CD4-positive, alpha-beta T cell treated with Interleukin-6 for 4 hours (primary cell): ENCODE data around the gene ARL6IP6.
A peak's percentile ranks its signal among the peaks of the same experiment; 100 is the strongest.
"Not testable (repeated sequence)": the region's sequence is repeated elsewhere in the genome, so short reads cannot be mapped to it uniquely, and the experiment has no call there.

Experiments used
- DNase-seq: peaks from one replicate; pipeline ENCODE4 v3.0.0-alpha.2; 2020; ENCODE audit warnings: mixed read lengths

Gene ARL6IP6

DNA sequence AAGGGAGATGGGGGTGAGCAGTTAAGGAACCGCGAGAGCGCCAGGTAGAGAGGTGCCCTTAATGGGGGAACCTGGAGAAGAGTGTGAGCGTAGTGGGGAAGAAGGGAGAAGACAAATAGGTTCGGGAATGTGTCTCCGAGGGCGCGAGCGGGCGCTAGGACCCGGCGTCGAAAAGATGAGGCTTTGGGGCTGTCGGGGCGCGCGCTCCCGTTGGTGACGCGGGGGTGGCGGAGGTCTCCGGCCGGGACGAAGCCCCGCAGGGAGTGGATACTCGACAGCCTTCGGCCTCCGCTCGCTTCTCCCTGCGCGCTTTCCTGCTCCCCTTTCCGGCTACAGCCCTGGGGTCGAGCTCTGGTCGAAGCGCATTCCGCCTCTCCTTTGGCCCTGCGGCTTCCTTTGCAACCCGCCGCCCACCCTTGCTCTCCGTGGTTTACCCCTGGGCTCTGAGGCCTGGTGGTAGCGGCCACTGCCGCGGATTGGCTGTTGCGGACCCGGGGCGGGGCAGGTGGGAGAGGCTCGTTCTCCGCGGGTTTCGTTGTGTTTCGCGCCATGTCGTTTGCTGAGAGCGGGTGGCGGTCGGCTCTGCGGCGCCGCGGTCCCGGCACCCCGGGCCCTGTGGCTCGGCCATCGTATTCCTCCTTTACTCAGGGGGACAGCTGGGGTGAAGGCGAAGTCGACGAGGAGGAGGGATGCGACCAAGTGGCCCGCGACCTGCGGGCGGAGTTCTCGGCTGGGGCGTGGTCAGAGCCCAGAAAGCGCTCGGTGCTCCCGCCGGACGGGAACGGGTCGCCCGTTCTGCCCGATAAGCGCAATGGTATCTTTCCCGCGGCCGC lies at the start of gene ARL6IP6:
ARL6IP6 (plus strand) TSS at position 545 of the 833 bp plus-strand sequence; CDS start at position 550, 5 bp downstream.
- DNase-seq: peak; percentile 92

DNA sequence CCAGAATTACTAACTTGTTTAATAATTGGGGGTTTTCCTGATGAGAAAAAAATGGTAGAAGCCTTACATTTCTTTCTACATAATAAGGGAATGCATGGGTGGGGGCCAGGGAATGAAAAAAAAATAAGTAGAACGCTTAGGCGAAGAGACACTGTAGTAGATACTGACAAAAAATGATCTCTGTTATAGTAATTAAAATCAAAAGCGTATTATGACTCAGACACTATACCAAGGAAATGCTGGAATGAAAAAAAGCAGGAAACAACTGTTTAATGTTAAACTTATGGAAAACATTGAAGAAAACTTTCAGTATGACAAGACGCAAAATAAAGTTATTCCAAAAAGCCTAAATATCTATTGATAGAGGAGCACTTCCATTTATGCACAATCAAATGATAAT lies 44.1 kb upstream of the ARL6IP6 start:
- no peak for DNase-seq

DNA sequence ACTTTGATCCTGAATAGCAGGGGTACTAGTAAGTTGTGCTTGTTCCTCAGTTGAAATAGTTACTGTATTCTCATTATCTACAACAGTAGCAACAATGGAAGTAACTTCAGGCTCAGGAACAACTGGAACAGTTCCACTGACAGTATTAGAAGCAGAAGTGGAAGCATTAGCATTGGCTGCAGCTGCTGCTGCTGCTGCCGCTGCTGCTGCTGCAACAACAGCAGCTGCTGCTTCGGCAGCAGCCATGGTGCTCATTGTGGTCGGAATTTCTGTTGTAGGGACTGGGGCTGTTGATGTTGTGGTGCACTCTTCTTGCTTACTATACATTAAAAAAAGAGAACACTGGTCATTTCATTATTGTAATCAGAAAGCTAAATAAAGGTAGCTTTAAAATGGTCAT lies 42.0 kb upstream of the ARL6IP6 start:
- DNase-seq: no peak

DNA sequence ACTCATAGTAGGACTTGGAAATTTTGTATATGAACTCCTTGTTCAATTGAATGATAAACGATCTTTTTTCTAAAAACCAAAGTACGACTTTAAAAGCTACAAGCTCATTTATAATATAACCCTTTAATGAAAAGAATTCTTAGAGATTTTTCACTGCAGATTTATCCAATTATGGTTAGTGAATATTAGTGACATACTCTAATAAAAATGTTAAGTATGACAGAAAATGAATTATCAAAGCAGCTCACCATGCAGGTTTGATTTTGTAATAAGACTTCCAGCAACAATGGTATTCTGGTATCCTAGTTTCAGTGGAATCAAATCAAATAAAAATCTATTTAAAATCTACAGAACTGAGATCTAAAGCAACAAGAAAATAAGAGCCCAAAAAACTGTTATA lies 39.6 kb upstream of the ARL6IP6 start:
- DNase-seq: no peak

DNA sequence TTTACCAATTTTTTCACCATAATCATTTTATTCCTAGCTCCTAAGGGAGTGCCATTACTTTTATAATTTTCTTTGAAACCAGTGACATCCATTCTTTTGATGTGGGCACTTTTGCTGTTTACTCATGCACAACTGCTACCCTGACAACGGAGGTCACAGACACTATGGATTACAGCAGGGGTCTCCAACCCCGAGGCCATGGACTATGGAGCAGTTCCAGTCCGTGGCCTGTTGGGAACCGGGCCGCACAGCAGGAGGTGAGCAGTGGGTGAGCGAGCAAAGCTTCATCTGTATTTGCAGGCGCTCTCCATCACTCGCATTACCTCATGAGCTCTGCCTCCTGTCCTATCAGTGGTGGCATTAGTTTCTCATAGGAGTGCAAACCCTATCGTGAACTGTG lies 35.8 kb upstream of the ARL6IP6 start:
- no peak for DNase-seq

DNA sequence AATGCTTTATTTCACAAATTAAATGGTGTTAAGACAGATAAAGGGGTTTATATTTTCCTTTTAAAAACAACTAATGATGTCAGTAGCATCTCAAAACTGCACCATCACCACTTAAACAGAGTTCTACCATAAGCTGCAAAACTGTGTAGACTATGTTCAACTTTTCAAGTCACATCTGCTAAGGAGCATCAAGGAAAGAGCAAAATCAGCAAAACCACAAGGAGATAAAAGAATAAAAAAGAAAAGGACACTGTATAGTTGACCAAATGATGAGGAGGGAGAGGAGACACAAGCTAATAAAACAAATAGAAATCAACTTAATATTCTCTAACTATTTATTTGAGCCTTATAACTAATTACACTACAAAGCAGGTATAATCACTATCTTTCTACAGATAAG lies 35.0 kb upstream of the ARL6IP6 start:
- DNase-seq: no peak

DNA sequence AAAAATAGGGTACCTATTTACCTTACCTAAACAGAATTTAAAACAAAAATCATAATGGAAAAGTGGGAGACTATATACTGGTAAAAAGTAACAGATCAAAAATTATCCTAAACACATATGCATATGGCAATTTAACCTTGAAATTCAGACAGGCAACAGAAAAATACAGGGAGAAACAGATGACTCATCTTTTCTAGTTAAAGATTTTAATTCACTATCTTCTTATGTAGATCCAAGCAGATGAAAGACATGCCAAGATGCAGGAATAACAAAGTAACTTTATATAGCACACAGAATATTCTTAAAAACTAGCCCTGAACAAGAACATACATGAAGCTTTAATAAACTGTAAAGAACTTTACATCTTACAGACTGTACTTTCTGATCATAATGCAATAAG lies 32.1 kb upstream of the ARL6IP6 start:
- DNase-seq: no peak

DNA sequence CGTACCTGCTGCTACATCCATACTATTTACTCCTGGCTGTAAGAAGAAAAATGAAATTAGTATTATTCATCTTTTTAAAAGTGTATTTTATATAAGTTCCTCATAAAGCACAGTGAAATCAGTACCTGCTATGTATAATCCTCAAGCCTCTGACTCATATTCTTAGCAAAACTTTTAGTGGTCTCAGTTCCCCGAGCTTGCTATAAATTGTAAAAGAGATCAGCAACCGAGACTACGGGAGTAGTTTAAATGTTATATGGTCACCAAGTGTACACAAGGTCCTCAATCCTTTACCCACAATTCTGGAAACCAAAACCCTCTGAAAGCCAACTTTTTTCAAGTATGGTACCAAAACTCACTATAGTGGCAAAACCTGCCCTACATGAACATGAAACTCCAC lies 25.4 kb upstream of the ARL6IP6 start:
- no peak for DNase-seq

DNA sequence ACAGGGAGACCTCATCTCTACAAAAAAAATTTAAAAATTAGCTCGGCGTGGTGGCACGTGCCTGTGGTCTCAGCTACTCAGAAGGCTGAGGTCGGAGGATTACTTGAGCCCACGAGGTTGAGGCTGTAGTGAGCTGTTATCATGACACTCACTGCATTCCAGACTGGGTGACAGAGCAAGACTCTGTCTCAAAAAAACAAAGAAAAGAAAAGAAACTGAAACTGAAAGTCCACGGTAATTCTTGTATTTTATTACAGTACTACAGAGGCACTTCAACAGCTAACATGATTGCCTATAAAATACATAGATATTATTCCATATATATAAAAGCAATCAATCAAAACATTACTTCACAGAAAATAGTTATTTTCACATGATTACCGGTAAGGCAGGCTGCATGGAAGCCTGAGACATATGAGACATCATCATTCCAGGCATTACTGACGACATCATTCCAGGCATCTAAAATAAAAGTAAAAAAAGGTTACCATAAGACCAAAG lies 24.2 kb upstream of the ARL6IP6 start:
- DNase-seq: peak; percentile 35

DNA sequence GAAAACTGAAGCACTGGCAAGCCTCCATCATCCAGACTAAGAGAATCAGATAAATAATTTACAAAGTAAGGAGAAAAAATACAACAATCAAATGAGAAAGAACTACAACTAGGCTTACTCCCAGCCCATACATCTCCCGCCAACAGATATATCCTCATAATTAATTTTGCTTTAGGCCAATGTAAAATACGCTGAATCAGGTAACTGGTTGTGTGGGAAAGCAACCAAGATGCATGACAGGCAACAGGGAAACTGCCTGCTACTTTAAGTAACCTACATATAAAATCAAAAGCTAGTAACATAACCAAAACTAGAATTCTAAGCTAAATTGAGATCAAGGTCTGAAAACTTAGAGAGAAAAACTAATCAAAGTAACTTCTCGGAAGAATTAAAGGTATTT lies 22.7 kb upstream of the ARL6IP6 start:
- DNase-seq: no peak

DNA sequence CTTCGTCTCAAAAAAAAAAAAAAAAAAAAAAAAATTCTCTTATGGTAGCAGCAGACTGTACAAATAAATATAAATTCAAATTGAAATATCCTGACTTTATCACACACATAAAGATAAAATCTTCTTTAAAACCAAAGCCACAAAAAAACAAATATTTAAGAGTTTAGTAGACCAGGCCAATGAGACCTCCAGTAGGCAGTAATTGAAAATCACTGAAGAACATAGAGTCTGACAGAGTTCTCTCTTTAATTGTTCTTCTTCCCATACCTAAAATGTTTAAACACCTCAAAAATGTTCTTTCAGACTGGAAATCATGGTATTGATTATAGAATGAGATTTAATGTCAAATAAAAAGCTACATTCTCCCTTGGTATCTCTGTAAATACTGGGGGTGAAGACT lies 21.9 kb upstream of the ARL6IP6 start:
- no peak for DNase-seq

DNA sequence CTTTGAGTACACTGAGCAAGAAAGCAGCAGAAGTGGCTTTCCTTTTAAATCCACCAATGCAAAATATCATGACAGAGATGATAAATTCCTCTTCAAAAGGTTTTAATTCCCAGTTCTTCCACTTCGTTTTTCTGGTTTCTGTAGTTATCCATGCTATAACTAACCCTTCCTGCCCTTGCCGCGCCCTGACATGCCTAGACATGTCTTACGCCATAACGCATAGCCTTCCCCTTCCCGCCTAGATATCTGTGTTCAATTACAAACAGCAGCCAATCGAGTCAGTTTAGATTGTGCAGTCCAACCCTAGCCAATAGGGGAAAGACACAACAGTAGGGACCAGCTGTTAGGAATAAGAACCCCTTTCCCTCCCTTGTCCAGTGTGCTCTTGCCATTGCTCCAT lies 17.2 kb upstream of the ARL6IP6 start:
- DNase-seq: no peak

DNA sequence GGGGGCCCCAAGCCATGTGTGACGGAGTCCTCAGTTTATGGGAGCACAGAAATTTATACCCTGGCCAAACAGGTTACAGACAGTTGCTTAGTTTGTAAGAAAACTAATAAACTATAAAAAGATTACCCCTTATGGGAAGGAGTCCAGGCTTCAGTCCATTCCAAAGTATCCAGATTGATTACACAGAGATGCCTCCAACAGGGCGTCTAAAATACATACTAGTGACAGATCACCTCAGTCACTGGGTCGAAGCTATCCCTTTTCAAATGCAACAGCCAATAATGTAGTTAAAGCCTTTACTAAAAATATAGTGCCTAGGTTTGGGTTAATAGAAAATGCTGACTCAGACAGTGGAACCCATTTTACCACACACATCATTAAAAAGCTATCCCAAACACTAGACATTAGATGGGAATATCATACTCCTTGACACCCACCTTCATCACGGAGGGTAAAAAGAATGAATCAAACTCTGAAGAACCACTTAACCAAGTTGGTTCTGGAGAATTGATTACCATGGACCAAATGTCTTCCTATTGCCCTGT lies 11.9 kb upstream of the ARL6IP6 start:
- DNase-seq: no peak

DNA sequence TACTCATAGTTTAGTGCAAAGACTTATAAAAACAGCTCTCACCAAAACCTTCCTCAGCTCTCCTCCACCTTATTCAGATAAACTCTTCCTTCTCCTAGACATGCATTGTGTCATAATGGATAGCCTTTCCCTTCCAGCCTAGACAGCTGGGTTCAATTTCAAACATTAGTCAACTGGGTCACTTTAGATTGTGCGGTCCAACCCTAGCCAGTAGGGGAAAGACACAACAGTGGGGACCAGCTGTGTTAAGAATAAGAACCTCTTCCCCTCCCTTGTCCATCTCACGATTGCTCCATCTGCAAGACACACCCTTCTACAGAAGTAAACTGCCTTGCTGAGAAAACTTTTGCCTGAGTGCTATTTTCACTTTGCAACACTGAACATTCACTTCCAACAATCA lies 9.7 kb upstream of the ARL6IP6 start:
- no peak for DNase-seq

DNA sequence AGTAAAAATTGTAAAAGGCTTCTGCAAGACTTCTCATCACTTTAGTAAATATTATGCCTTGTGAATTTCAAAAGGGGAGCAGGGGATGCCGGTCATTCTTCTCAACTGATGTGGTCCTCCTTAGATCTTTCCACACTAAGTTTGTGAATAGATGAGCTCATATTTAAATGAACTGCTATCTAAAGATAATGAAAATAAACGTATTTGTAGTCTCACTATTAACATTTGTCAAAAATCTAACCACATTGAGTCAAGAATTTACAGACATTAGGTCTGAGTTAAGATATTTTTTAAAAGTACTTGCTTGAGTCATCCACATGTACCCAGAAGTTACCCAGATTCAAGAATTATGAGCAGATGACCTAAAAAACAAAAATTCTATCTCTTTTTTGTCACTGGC lies 7.7 kb upstream of the ARL6IP6 start:
- no peak for DNase-seq

DNA sequence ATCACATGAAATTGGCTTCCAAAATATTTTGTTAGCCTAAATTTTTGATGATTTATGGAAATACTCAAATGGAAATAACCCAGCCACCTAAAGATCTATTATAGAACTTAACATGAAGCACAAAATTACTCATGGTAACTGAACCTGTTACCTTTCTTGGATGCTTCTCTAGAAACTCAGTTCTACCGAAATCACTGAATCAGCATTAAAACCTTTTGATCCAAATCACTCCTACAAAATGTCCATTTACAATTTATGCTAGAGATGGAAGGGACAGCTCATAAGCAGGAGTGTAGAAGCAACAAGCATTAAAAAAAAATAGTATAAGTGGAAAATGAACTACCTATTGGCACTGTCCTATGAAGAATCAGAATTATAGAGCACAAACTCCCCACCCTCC lies 3.3 kb upstream of the ARL6IP6 start:
- DNase-seq: no peak

DNA sequence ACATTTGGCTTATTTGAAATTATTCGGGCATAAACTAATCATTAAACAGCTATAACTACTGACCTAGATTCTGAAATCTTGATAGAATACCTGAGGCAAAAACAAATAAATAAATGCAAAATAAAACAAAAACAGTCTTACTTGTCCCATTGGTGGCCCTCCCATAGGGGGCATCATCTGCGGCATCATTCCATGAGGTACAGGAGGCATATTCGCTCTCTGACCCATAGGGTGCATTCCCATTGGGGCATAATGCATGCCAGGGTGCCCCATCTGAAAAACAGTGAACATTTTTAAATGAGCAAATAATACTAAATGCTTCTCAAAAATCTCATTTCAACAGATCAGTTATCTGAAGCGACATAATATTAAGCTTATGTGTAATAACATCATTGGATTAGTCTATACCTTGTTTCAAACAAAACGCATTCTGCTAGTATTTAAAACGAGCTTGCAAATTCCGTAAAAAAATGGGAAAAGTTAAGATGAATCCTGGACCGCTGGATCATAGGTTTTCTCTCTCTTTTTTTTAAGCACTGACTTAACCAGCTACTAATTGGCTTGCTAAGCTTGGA lies 2.5 kb upstream of the ARL6IP6 start:
- peak; percentile 12 for DNase-seq

DNA sequence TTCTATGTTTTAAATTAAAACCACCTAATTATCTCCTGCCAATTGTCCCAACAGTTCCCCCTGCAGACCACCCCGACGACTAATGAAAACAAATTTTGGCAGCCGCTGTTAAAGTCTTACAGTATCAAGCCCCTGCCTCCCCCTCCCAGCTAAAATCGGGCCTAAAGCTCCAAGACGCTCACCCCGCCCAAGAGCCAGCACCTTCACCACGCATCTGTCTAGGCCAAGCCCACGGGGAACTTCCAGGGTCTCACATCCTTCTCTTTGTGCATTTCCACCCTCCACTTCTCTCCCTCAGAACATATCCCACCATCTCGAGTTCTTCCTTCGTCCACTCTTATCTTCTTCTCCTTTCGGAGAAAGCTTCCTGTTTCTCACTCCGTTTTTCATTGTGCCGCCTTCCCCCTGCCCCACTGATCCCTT lies 1.6 kb upstream of the ARL6IP6 start:
- DNase-seq: peak; percentile 34

DNA sequence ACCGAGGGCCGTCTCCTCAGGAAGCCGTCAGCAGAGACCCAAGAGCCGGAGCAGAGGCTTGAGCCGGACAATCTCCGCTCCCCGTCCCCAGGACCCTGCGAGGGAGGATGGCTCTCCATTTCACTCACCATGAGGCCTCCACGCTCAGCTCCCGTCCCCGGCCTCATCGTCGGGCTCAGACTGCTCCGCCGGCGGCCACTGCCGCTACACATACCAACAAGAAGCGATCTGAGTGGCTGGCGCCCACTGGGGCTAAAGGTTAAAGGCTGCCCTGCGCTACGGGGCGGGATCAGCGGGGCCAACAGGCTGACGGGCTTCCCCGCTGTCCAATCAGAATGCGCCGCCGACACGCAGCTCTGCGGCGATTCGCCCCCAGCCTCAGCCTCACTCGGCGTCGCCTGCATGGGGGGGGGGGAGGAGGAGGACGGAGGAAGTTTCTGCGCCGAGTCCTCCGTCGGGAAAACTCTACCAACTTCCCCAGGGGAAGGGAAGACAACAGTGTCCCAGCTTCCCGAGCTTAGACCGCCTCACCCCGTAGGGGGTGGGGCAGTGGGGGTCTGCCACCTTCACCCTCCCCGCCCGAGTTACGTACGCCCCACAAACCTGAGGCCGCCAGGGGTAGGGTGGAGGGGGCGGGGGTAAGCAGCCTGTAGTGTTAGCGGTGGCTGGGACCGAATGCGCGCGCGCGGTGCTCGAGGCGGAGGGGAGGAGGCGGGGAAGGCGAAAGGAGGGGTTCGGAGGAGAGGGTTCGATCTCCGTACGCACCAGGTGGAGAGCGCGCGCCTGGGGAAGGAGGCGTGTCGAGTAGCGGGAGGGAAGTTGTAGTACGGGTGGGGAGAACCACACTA lies 968 bp upstream of the ARL6IP6 start, which contains the start of gene PRPF40A:
PRPF40A (minus strand) TSS at position 234 of the 848 bp plus-strand sequence; CDS start at position 212, 22 bp downstream.
- DNase-seq: peak; percentile 99

DNA sequence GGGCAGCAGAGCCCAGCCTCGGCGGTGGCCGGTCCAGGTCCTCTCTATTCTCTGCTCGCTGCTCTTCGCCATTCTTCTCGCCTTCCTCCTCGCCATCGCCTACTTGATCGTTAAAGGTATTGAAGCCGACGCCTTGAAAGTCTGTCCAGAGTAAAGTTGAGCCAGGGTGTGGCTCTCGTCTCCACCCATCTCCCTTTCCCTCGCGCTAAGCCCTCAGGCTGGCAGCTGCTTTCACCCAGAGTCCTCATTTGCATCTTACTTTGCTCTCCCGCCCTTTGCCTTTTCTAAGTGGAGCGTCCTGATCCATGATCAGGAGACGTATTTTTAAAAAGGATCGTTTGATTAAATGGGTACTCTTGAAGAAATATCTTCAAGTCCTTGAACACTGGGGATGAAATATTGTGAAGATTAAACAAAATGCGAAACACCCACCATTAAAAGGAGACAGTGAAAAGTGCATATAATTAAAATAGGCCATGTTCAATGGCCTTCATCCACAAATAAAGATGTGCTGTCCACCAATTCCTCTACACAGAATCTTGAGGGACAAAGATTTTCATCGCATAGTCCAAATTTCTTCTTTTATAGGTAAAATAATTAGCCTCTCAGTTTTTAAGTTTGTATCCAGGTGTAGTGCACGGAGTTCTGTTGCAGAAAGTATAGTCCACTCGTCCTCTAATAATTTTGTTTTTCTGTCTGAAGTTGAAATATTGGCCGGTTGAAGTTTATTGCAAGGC lies 657 bp downstream of the ARL6IP6 start:
- DNase-seq: no peak

DNA sequence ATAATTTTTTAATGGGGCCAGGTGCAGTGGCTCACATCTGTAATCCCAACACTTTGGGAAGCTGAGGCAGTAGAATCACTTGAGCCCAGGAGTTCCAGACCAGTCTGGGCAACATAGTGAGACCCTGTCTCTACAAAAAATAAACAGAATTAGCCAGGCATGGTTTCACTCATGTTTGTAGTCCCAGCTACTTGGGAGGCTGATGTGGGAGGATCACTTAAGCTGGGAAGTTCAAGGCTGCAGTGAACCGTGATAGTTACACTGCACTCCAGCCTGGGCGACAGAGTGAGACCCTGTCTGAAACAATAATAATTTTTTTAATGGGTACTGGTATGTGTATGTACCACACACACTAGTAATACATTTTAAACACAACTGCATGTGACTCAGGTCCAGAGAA lies 2.4 kb downstream of the ARL6IP6 start:
- DNase-seq: no peak

DNA sequence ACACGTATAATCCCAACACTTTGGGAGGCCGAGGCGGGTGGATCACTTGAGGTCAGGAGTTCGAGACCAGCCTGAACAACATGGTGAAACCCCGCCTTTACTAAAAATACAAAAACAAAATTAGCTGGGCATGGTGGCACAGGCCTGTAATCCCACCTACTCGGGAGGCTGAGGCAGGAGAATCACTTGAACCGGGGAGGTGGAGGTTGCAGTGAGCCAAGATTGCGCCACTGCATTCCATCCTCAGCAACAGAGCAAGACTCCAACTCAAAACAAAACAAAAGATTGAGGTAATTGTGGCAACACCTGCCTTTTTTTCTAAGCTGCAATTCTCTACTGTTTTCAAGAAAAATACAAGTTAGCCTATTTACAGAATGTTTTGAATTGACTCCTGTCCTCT lies 4.2 kb downstream of the ARL6IP6 start:
- not testable (repeated sequence) for DNase-seq
